AG08396 (cell line): Measurements from ENCODE around the gene MOCS1.

Experiments used
- DNase-seq: peaks from one replicate; pipeline ENCODE4 v3.0.0; 2012; ENCODE audit warnings: low spot score, mixed read lengths

MOCS1 gene

DNA sequence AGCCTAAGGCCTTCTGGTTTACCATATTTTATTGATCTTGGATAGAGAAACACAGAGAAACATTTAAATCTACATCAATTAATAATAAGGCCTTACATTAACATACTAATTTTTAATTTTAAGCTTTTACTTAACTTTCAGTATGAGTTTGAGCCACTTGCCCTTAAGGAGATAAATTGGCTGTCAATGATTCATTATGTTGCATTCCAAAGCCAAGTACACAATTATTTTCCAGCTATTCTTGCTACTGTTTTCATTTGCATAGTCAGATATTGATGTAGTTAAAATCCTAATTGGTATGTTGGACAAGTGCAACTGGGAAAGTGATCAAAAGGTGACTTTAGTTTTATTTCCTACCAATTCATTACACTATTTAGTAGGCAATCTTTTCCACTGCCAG lies 58.2 kb downstream of the MOCS1 start:
- DNase-seq: no peak

DNA sequence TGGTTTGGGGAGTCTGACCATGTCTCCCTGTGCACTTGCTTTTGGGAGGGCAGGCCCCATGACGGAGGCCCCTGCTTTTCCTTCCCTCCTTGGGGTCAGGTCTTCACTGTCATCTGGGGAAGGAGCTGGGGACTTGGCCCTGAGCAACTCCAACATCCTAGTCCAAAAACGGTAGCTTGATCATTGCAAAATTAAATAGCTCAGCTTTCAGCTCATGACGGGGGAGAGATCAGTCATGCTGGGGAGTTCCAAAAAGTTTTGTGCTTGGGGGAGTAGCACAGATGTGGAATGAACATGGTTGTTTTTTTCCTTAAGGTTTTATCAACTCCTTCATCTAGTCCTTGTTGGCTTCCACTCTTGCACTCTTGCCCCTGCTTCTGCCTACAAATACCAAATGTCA lies 60.8 kb downstream of the MOCS1 start:
- DNase-seq: no peak

DNA sequence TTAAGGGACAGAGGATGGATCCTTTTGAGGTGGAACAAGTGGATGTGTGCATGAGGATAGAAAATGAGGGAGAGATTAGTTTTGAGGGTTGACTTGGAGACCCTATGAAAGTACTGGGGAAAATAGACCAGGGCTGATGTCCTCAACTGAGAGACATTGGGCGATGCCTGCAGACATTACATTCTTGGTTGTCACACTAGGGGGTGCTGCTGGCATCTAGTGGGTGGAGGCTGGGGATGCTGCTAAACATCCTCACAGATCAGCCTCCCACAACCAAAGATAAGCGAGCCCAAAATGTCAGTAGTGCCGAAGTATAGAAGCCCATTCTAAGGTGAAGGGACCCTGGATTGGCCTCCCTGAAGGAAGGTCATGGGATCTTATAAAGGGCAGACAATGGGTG lies 63.3 kb downstream of the MOCS1 start:
- no peak for DNase-seq

DNA sequence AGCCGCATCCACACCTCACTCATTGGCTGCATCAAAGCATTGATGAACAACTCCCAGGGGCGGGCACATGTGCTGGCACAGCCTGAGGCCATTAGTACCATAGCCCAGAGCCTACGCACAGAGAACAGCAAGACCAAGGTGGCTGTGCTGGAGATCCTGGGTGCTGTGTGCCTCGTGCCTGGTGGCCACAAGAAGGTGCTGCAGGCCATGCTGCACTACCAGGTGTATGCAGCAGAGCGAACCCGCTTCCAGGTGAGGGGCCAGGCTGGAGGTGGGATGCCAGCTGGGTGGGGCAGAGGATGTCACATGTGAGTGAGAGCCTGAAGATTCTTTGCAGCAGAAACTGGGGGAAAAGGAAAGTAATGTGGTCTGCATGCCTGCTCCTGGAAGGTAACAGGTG lies 66.7 kb downstream of the MOCS1 start:
- DNase-seq: no peak

DNA sequence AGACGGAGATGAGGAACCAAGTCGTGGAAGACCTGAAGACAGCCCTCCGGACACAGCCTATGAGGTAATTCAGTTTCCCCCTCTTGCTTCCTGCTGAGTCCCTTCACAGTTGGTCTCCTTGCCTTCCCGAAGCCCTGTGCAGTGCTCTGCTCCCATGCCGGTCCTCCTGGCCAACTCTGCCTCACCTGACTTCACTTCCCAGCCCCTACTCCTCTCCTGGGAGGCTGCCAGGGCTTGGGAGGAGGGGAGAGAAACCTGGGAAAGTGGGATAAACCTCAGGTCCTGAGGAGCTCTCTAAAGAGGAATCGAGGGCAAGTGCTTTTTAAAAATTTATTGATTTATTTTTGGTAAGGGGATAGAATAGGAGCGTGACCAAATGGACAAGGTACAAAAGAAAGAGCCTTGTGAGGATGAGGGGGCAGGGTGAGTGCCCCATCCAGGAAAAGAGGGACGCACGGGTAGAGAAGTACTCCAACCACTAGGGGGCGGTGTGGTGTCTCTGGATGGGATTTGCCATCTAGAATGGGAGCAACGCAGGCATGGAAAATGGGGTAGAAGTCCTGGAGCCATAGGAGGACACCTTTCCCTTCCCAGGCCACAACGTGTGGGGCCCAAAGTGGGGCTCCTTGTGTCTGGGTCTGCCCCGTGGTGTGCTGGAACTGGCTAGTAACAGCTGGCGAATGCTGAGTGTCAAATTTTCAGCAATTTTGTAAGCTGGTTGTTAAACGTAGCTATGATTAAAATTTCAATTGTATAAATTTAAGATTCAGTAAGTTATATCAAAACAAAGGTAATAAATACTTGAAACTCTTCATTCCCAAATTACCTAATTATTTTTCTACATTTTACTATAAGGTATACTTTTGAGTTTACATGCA lies 69.0 kb downstream of the MOCS1 start:
- DNase-seq: peak; percentile 80

DNA sequence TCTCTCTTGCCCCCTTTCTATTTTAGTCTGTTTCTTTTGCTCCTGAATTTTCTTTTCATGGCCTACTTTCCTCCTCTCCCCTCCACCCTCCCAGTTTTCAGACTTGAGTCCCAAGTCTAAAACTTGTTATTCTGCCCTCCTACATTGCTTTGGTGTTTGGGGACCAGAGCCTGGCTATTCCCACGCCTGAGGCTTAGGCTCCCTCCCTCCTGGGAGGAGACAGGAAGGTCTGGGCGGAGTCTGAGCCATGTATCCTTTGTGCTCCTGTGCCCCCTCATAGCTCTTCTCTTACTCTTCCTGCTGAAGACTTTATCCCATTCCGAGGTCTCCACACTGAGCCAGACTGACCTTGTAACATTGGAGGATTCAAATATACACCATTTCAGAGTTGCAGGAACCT lies 72.6 kb downstream of the MOCS1 start:
- no peak for DNase-seq

DNA sequence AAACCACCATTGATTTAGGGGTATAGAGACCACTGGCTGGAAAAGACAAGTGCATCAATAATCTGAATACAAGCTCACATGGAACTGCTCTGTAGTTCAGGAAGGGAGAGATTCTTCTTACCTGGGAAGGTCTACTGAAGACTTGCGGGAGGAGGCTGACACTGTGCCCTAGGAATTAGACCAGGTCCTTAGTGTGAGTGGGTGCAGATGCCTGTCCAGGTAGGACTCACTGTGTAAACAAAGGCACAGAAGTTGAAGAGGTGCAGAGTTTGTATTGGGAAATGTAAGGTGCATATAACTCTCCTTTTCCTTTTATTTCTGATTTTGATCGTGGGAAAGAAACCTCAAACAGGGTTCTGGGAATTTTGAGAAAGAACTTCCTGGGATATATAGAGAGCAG lies 75.2 kb downstream of the MOCS1 start:
- DNase-seq: no peak

DNA sequence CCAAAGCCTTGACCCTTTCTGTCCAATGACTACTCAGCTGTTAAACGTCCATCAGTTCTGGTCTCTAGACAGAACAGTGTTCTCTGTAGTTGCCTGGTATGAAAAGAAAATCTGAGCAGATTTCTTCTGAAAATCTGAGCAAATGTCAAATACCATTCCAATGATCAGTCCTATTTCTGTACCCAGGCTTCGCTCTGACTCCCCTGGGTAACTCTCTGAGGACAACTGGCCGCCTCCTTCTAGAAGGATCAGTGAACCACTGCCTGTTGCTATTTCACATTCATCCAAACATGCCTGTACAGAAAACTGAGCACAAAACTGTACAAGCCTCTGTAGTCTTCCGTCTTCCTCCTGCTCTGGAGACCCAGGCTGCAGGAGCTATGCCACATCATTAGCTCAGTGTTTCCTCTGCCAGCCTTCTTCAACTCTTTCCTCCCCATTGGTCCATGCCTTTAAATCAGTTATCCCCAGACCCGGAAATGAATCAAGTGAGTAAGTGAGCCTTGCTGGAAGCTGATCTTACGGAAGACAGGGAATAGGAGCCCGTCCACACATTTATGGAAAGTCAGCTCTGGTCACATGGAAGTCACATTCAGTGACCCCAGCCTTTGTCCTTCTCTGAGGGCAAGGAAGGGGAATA lies 78.8 kb downstream of the MOCS1 start:
- peak; percentile 43 for DNase-seq
